Hematopoietic multipotent progenitor cell treated with erythropoietin and hydrocortisone succinate and interleukin-3 and kit ligand, for 4 days (in vitro differentiated cells): ENCODE data around the gene PCDHGA9.
"Not testable (repeated sequence)": the region's sequence is repeated elsewhere in the genome, so short reads cannot be mapped to it uniquely, and the experiment has no call there.

Experiments
- DNase-seq: peaks from one replicate; pipeline ENCODE4 v3.0.0-alpha.2; 2015

PCDHGA9 gene

GRCh38 chr5:141402553-141403243, at the start of gene PCDHGA9:
PCDHGA9 (plus strand) TSS chr5:141402778; CDS start chr5:141402953, 175 bp downstream.
- DNase-seq: peak; percentile 49

- no peak for DNase-seq
Observed at GRCh38 chr5:141354900-141355469, 47.6 kb upstream of the PCDHGA9 start, which contains the start of gene PCDHGA4. PCDHGA4 (plus strand) TSS chr5:141355021; CDS start chr5:141355108, 87 bp downstream.

GRCh38 chr5:141355641-141356040, 46.9 kb upstream of the PCDHGA9 start:
- no peak for DNase-seq

- DNase-seq: no peak
Observed at GRCh38 chr5:141356133-141356532, 46.4 kb upstream of the PCDHGA9 start.

GRCh38 chr5:141356950-141357349, 45.6 kb upstream of the PCDHGA9 start:
- no peak for DNase-seq

- peak; percentile 51 for DNase-seq
Observed at GRCh38 chr5:141359790-141360426, 42.7 kb upstream of the PCDHGA9 start, which contains the start of gene PCDHGB2. PCDHGB2 (plus strand) TSS chr5:141359994; CDS start chr5:141360136, 142 bp downstream.

- no peak for DNase-seq
Observed at GRCh38 chr5:141360685-141361084, 41.9 kb upstream of the PCDHGA9 start.

GRCh38 chr5:141362719-141363118, 39.9 kb upstream of the PCDHGA9 start:
- no peak for DNase-seq

- no peak for DNase-seq
Observed at GRCh38 chr5:141363952-141364660, 38.5 kb upstream of the PCDHGA9 start, which contains the start of gene PCDHGA5. PCDHGA5 (plus strand) TSS chr5:141364162; CDS start chr5:141364331, 169 bp downstream.

- no peak for DNase-seq
Observed at GRCh38 chr5:141366016-141366896, 36.3 kb upstream of the PCDHGA9 start.

- DNase-seq: peak; percentile 67
Observed at GRCh38 chr5:141369994-141370848, 32.4 kb upstream of the PCDHGA9 start, which contains the start of gene PCDHGB3. PCDHGB3 (plus strand) TSS chr5:141370242; CDS start chr5:141370395, 153 bp downstream.

GRCh38 chr5:141371572-141372475, 30.8 kb upstream of the PCDHGA9 start:
- DNase-seq: no peak

GRCh38 chr5:141373673-141374317, 28.8 kb upstream of the PCDHGA9 start, which contains the start of gene PCDHGA6:
PCDHGA6 (plus strand) TSS chr5:141373891; CDS start chr5:141374084, 193 bp downstream.
- DNase-seq: no peak

- DNase-seq: no peak
Observed at GRCh38 chr5:141374627-141375026, 28.0 kb upstream of the PCDHGA9 start.

GRCh38 chr5:141375444-141376155, 27.0 kb upstream of the PCDHGA9 start:
- DNase-seq: not testable (repeated sequence)

- peak; percentile 23 for DNase-seq
Observed at GRCh38 chr5:141382469-141383294, 19.9 kb upstream of the PCDHGA9 start, which contains the start of gene PCDHGA7. PCDHGA7 (plus strand) TSS chr5:141382742; CDS start chr5:141382900, 158 bp downstream.

- DNase-seq: no peak
Observed at GRCh38 chr5:141383345-141383744, 19.2 kb upstream of the PCDHGA9 start.
